Large intestine (tissue), 12 donors: ENCODE measurements around the gene PRAMEF17. TPM values are rescaled to one million over a fixed set of nuclear protein-coding genes. Genes with fewer than 3 reads are reported as not detected.
"Not testable (repeated sequence)": the region's sequence is repeated elsewhere in the genome, so short reads cannot be mapped to it uniquely, and the experiment has no call there.

Experiments used
- DNase-seq, 2 donors: peaks; one replicate each; pipeline versions ENCODE4 v3.0.0 to v3.0.0-alpha.2; 2013
- H3K27ac ChIP-seq: one replicate; pipeline ENCODE4 v1.5.1; 2013; ENCODE audit warnings: low read length
- H3K27me3 ChIP-seq: 2 replicates; pipeline ENCODE4 v1.6.1; 2013; ENCODE audit warnings: low read length; ENCODE audit not compliant: control insufficient read depth, insufficient read depth
- H3K36me3 ChIP-seq: 2 replicates; pipeline ENCODE4 v1.6.1; 2013; ENCODE audit warnings: low read length; ENCODE audit not compliant: control insufficient read depth, insufficient read depth
- H3K4me1 ChIP-seq: one replicate; pipeline ENCODE4 v1.6.1; 2013; ENCODE audit warnings: low read length; ENCODE audit not compliant: control insufficient read depth, insufficient read depth
- H3K4me3 ChIP-seq: one replicate; pipeline ENCODE4 v1.5.1; 2013; ENCODE audit warnings: low read length
- H3K9me3 ChIP-seq: one replicate; pipeline ENCODE4 v1.6.1; 2013; ENCODE audit warnings: mild to moderate bottlenecking, low read depth, low read length, moderate library complexity; ENCODE audit not compliant: control insufficient read depth
- WGBS: methylation state at CpG from one replicate; pipeline ENCODE4 v1.1.5; 2013; ENCODE audit warnings: low lambda C conversion rate; ENCODE audit not compliant: insufficient coverage; 5-methylcytosine and 5-hydroxymethylcytosine counted together
- long read RNA-seq, 11 donors: transcript quantifications; one replicate each; lab custom pipeline, GENCODE V29; 2026
- polyA plus RNA-seq: library from polyadenylated mRNA; unstranded; fragments of 120-200 nt; gene quantifications from one replicate; pipeline ENCODE4 v1.2.1, GENCODE V29; 2013

PRAMEF17 gene, protein sequence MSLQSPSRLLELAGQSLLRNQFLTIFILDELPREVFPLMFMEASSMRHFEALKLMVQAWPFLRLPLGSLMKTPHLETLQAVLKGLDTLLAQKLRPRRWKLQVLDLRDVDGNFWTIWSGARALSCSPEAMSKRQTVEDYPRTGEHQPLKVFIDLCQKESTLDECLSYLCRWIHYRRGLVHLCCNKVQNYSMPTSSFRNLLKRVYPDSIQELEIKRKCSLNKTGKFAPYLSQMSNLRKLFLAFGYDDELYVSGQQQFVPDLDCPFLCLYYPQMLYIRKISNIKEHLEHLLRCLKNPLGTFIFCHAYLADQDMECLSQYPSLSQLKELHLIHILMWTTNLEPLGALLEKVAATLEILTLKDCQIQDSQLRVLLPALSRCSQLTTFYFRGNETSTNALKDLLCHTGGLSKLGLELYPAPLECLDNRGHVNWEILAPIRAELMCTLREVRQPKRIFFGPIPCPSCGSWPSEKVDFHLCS
- not detected for polyA plus RNA-seq
- long read RNA-seq, donor 1: 0 reads
- long read RNA-seq, donor 2: 0 reads
- long read RNA-seq, donor 3: 0 reads
- long read RNA-seq, donor 4: 0 reads
- long read RNA-seq, donor 5: 0 reads
- long read RNA-seq, donor 6: 0 reads
- long read RNA-seq, donor 7: 0 reads
- long read RNA-seq, donor 8: 0 reads
- long read RNA-seq, donor 9: 0 reads
- long read RNA-seq, donor 10: 0 reads
- long read RNA-seq, donor 11: 0 reads

DNA sequence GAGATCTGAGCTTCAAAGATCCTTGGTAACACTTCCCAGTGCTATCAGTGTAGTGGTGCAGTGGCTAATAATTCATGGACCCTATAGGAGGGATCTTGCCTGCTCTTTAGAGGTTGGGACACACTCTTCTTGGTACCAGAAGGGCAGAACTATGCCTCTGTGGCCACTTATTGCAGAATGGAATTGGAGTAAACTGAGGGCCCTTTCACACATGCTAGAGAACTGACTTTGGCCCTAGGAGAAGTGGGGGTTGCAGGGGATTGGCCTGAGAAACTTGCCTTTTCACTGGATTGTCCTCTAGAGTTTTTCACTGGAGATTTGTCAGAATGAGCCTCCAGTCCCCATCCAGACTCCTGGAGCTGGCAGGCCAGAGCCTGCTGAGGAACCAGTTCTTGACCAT is at the start of gene PRAMEF17:
TSS of gene PRAMEF17 (plus strand) at position 301 of the 400 bp plus-strand sequence. CDS start at position 327, 26 bp downstream.
- H3K27me3 ChIP-seq, H3K36me3 ChIP-seq, H3K9me3 ChIP-seq, H3K27ac ChIP-seq, H3K4me3 ChIP-seq, DNase-seq, H3K4me1 ChIP-seq: not testable (repeated sequence)

DNA sequence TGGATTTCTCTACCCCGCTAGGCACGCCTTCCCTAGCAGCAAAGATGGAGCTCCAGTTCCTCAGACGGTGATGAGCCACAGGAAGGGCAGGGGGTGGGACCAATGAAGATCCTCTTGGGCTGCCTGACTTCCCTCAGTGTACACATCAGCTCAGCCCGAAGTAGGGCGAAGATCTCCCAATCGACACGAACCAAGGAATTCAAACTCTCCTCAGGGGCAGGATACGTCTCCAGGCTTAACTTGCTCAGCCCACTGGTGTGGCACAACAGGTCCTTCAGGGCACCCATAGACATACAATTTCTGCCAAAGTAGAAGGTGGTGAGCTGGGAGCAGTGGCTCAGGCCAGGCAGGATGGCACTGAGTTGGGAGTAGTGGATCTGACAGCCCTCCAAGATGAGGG is 46.9 kb upstream of the PRAMEF17 start:
- DNase-seq: not testable (repeated sequence)

DNA sequence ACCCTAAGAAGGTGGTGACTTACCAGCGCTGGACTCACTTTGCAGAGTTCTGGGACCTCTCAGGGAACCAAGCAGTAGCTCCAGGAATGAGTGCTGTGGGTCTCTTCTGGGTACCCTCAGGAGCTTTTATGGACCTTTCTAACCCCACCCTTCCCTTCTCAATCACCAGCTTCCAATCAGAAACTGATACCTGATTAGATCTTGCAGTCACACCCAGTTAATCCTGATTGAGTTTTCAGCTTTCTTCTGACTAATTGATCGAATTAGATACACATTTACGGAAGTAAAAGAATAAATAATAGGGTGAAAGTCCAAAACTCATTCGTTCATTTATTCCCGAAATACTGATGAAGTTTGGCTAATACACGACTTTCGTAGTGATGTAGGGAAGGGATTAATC is 42.4 kb upstream of the PRAMEF17 start, which contains the start of gene PRAMEF14:
TSS of gene PRAMEF14 (minus strand) at position 101 of the 400 bp plus-strand sequence. CDS start 1,820 bp downstream, outside the sequence.
- no CpG with 5 or more reads among the region's 7 CpGs for WGBS
- not testable (repeated sequence) for DNase-seq, H3K4me3 ChIP-seq, H3K27me3 ChIP-seq, H3K36me3 ChIP-seq, H3K27ac ChIP-seq, H3K4me1 ChIP-seq, H3K9me3 ChIP-seq

More for the DNA sequence above, 46.9 kb upstream of the PRAMEF17 start:
- not testable (repeated sequence) for H3K27ac ChIP-seq, H3K9me3 ChIP-seq, H3K36me3 ChIP-seq, H3K27me3 ChIP-seq, H3K4me3 ChIP-seq, H3K4me1 ChIP-seq
- no CpG with 5 or more reads among the region's 8 CpGs for WGBS

DNA sequence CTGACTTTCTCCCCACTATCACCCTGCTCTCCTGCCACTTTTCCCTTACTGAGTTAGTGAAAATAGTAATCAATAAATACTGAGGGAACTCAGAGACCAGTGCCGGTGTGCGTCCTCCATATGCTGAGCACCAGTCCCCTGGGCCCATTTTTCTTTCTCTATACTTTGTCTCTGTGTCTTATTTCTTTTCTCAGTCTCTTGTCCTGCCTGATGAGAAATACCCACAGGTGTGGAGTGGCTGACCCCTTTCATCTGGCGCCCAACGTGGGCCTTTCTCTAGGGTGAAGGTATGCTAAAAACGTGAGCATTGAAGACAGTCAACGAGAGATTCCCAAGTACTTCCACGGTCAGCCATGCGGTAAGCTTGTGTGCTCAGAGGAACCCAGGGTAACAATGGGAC is 36.0 kb upstream of the PRAMEF17 start:
- H3K4me3 ChIP-seq, H3K9me3 ChIP-seq, H3K27ac ChIP-seq, H3K36me3 ChIP-seq, H3K27me3 ChIP-seq, DNase-seq, H3K4me1 ChIP-seq: not testable (repeated sequence)
- no CpG with 5 or more reads among the region's 8 CpGs for WGBS

DNA sequence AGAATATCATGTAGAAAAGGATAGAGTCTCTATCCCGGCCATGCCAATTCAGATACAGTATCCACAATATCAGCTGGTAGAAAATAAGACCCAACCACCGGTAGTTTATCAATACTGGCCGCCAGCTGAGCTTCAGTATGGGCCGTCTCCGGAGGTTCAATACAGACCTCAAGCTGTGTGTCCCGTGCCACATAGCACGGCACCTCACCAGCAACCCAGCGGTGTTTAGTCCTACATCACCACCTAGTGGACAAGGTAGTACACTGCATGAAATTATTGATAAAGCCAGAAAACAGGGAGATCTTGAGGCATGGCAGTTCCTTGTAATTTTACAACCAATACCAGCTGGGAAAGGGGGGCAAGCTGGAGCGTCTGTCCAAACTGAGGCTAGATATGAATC is 35.0 kb upstream of the PRAMEF17 start:
- H3K9me3 ChIP-seq, DNase-seq, H3K27me3 ChIP-seq, H3K4me1 ChIP-seq, H3K27ac ChIP-seq, H3K36me3 ChIP-seq, H3K4me3 ChIP-seq: not testable (repeated sequence)
- no CpG with 5 or more reads among the region's 9 CpGs for WGBS

DNA sequence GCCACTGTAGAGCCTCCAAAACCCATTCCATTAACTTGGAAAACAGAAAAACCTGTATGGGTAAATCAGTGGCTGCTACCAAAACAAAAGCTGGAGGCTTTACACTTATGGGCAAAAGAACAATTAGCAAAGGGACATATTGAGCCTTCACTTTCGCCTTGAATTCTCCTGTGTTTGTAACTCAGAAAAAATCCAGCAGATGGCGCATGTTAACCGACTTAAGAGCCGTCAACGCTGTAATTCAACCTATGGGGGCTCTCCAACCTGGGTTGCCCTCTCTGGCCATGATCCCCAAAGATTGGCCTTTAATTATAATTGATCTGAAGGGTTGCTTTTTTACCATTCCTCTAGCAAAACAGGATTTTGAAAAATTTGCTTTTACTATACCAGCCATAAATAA is 32.7 kb upstream of the PRAMEF17 start:
- WGBS: no CpG with 5 or more reads among the region's 5 CpGs
- not testable (repeated sequence) for H3K27me3 ChIP-seq, H3K4me3 ChIP-seq, H3K4me1 ChIP-seq, H3K27ac ChIP-seq, H3K9me3 ChIP-seq, H3K36me3 ChIP-seq
- peak; percentile 9 to 10 for DNase-seq

DNA sequence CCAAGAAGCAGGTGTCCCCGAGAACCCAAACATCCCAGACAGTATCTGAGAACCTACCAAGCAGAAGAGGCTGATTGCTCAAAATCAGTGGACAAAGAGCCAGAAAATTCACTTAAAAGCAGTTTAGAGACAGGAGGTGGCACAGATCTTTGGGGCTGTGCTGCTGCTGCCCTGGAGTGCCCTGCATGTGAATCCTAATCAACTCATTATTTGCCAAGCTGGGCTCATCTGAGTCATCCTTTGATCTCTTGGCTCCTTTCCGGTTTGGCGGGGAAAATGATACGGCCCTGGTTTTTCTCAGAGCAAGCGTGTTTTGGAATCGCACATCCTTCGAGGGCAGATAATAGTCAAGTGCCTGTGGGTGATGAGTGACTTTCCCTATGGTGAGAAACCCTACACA is 27.1 kb upstream of the PRAMEF17 start:
- not testable (repeated sequence) for H3K27me3 ChIP-seq, H3K4me1 ChIP-seq, H3K9me3 ChIP-seq, H3K36me3 ChIP-seq, H3K4me3 ChIP-seq, DNase-seq, H3K27ac ChIP-seq
- no CpG with 5 or more reads among the region's 7 CpGs for WGBS

DNA sequence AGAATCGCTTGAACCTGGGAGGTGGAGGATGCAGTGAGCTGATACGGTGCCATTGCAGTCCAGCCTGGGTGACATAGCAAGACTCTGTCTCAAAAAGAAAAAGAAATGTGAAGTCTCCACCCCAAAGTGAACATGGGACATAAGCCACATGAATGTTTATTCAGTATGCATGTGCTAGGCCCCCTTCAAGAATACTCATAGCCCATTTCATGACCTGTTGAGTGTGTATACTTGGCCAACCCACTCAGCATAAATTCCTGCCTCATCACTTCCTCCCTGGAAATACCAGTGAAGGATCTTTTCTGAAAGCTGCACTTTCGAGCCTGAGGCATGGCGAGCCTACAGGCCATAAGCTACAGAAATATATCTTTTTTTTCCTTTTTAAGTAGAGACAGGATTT is 24.5 kb upstream of the PRAMEF17 start:
- not testable (repeated sequence) for H3K4me1 ChIP-seq, H3K27ac ChIP-seq, H3K4me3 ChIP-seq, DNase-seq, H3K36me3 ChIP-seq, H3K9me3 ChIP-seq, H3K27me3 ChIP-seq
- no CpG with 5 or more reads among the region's 4 CpGs for WGBS

DNA sequence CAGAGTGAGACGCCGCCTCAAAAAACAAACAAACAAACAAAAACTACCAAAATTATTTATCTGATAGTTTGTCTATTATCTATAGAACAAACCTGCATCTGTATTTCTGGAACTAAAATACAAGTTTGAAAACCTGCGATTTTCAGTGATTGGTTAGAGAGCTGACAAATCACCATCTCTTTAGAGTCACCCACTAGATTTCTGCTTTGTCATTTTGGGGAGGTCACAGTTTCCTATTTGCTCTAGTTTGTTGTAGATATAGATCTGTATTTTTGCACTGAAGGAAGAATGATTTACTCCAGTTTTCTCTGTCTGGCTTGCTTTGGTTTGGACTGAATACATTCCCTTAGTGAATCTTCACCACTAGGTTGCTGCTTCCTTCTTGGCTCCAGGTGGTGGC is 22.9 kb upstream of the PRAMEF17 start:
- H3K27me3 ChIP-seq, H3K4me3 ChIP-seq, H3K27ac ChIP-seq, DNase-seq, H3K4me1 ChIP-seq, H3K9me3 ChIP-seq, H3K36me3 ChIP-seq: not testable (repeated sequence)
- no CpG with 5 or more reads among the region's 3 CpGs for WGBS

DNA sequence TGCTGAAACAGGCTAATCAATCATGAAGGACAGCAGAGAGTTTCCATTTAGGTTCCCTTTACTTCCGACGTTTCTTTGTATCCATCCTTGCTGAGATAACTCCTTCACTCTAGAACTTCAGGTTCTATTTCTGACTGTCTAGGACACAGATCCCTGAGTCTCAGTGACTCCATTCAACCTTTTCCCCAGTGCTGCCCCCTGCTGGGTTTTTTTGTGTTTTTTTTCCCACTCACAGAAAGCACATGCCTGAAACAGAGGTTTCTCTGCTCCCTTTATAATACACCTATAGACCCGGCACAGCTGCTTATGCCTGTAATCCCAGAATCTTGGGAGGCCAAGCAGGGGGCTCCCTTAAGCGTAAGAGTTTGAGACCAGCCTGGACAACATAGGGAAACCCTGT is 20.9 kb upstream of the PRAMEF17 start:
- H3K27ac ChIP-seq, H3K4me1 ChIP-seq, H3K27me3 ChIP-seq, H3K36me3 ChIP-seq, DNase-seq, H3K4me3 ChIP-seq, H3K9me3 ChIP-seq: not testable (repeated sequence)
- WGBS: 90% methylated on average over 2 of the region's 4 CpGs

DNA sequence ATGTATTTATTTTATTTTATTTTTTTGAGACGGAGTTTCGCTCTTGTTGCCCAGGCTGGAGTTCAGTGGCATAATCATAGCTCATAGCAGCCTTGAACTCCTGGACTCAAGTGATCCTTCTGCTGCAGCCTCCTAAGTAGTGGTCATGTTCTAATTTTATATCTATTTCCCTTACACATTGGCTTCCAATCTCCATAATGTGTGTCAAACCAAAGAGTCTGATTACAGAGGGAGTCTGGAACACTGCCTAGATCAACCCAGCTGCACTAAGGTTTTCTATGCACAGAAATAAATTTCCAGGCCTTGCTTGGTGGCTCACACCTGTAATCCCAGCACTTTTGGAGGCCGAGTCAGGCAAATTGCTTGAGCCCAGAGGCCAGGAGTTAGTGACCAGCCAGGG is 10.4 kb upstream of the PRAMEF17 start:
- H3K9me3 ChIP-seq, H3K4me3 ChIP-seq, DNase-seq, H3K27ac ChIP-seq, H3K36me3 ChIP-seq, H3K27me3 ChIP-seq, H3K4me1 ChIP-seq: not testable (repeated sequence)
- no CpG with 5 or more reads among the region's 3 CpGs for WGBS
